Testis (tissue), 3 donors: Measurements from ENCODE around the gene CHRM4. TPM values are rescaled to one million over a fixed set of nuclear protein-coding genes. Genes with fewer than 3 reads are reported as not detected.

Experiments
- DNase-seq: peaks from one replicate; pipeline ENCODE4 v3.0.0-alpha.2; 2019
- H3K27ac ChIP-seq, 2 donors: fragments of 200-600 bp; sonication (generic); one replicate each; pipeline ENCODE4 v1.5.1; 2019
- H3K27me3 ChIP-seq: fragments of 200-600 bp; sonication (generic); one replicate; pipeline ENCODE4 v1.5.1; 2019
- H3K36me3 ChIP-seq: fragments of 200-600 bp; sonication (generic); one replicate; pipeline ENCODE4 v1.5.1; 2017; ENCODE audit warnings: low read depth; ENCODE audit errors: missing control alignments
- H3K4me1 ChIP-seq: fragments of 200-600 bp; sonication (generic); one replicate; pipeline ENCODE4 v1.5.1; 2019
- H3K4me3 ChIP-seq, 2 donors: fragments of 200-600 bp; sonication (generic); one replicate each; pipeline ENCODE4 v1.5.1; 2017 to 2019
- H3K9me3 ChIP-seq: fragments of 200-600 bp; sonication (generic); one replicate; pipeline ENCODE4 v1.5.1; 2017
- POLR2A ChIP-seq: fragments of 450-650 bp; IDR thresholded peaks from one replicate; pipeline ENCODE4 v1.6.1; 2017; ENCODE audit warnings: antibody characterized with exemption, mild to moderate bottlenecking, moderate library complexity
- WGBS, 2 donors: methylation state at CpG; one replicate each; pipeline ENCODE4 v1.1.5; 2018; 5-methylcytosine and 5-hydroxymethylcytosine counted together
- intact Hi-C: fragments of 100-400 bp; cut with DNase I; formaldehyde crosslinking; loops from one replicate; pipeline ENCODE4 v1.15.1; 2023; ENCODE audit warnings: low total_unique reads
- microRNA-seq, 2 donors: library from miRNA; unstranded; fragments of <30 nt; microRNA quantifications; one replicate each; pipeline ENCODE4, GENCODE V29; 2016; ENCODE audit warnings: borderline number of aligned reads in 2 of 2, borderline replicate concordance in 1 of 2
- polyA plus RNA-seq: library from polyadenylated mRNA; stranded (reverse); fragments of 350-450 nt; fragmentation: Illumina TruSeq; extraction: RNeasy Lipid Tissue Mini Kit (QIAGEN cat#74804); gene quantifications from one replicate; pipeline ENCODE4 v1.2.3, GENCODE V29; 2014; ENCODE audit warnings: low read depth, low replicate concordance; ENCODE audit not compliant: insufficient read depth
- small RNA-seq, 2 donors: library from RNA; depleted of rRNA; stranded (forward); fragments of <200 nt; gene quantifications; one replicate each; pipeline ENCODE3, GENCODE V24; 2016
- total RNA-seq, 2 donors: library from RNA; depleted of rRNA; stranded (reverse); fragments of >200 nt; gene quantifications; one replicate each; pipeline ENCODE4 v1.2.3, GENCODE V29; 2016
- TF ChIP-seq, protein P1 (sequence below), 3 experiments: fragments of 450-650 bp in 2 of 3; fragments of 200-600 bp in 1 of 3; sonication (generic) in 1 of 3; IDR thresholded peaks; one replicate each; pipeline ENCODE4 v1.5.1; 2016 to 2019; ENCODE audit warnings: antibody characterized with exemption in 3 of 3, mild to moderate bottlenecking in 2 of 3, moderate library complexity in 1 of 3

Gene CHRM4
- total and polyA plus RNA-seq, 3 donors from 2014 or later: 7.2 to 19.5 (median 13.5) TPM

DNA sequence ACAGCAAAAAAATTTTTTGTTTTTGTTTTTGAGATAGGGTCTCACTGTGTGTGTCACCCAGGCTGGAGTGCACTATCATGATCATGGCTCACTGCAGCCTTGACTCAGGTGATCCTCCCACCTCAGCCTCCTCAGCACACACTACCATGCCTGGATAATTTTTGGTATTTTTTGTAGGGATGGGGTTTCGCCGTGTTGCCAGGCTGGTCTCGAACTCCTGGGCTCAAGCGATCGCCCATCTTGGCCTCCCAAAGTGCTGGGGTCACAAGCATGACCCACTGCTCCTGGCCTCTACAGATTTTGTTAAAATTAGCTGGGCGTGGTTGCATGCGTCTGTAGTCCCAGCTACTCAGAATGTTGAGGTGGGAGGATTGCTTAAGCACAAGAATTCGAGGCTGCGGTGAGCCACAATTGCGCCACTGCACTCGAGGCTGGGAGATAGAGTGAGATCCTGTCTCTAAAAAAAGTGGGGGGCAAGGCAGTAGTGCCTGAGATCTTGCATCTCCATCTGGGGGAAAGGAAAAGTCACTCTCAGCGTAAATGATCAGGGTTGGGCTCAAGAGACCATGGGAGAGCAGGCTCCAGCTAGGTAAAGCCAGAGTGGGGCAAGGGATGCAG lies 54.9 kb downstream of the CHRM4 start:
- 89 to 91% methylated on average over 12 of the region's 12 CpGs for WGBS, 2 donors
- Histone ChIP-seq H3K4me3 (no peak overlapping the region), H3K4me1 (peaks cover 16% of the 10 kb centered on the region), H3K27ac (no peak overlapping the region), H3K9me3 (no peaks in the 10 kb centered on the region), H3K36me3 (no peaks in the 10 kb centered on the region), H3K27me3 (no peaks in the 10 kb centered on the region)
- no peak for DNase-seq
- TF ChIP-seq POLR2A: no peak
- TF ChIP-seq, protein P1, sequence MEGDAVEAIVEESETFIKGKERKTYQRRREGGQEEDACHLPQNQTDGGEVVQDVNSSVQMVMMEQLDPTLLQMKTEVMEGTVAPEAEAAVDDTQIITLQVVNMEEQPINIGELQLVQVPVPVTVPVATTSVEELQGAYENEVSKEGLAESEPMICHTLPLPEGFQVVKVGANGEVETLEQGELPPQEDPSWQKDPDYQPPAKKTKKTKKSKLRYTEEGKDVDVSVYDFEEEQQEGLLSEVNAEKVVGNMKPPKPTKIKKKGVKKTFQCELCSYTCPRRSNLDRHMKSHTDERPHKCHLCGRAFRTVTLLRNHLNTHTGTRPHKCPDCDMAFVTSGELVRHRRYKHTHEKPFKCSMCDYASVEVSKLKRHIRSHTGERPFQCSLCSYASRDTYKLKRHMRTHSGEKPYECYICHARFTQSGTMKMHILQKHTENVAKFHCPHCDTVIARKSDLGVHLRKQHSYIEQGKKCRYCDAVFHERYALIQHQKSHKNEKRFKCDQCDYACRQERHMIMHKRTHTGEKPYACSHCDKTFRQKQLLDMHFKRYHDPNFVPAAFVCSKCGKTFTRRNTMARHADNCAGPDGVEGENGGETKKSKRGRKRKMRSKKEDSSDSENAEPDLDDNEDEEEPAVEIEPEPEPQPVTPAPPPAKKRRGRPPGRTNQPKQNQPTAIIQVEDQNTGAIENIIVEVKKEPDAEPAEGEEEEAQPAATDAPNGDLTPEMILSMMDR (IDR thresholded peaks at IDR 0.05): no peak
- intact Hi-C loops: no loop called here

DNA sequence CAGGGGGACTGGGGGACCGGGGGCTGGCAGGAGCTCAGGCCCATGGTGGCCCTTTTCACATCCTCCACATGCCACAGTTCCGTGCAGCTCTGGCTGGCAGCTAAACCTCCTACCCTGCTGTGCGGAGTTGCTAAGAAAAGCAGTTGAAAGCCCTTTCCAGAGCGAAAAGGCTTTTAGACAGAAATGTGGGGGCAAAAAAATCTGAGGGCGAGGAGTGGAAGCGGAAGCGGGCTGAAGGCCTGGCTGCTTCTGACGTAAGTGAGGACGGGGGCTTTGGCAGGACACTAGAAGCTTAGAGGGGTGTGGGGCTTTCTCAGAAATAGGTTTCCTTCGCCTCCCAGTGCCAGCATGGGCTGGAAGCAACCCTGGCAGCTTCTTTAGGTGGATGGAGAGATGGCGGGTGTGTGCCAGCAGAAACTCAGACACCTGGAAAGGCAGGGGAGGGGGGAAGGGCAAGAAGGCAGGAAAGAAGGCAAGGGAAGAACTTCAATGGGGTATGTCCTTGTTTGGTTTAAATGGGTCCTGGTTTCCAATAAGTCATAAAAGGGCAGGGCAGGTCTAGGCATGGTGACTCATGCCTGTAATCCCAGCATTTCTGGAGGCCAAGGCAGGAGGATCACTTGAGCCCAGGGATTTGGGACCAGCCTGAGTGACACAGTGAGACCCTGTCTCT lies 55.5 kb downstream of the CHRM4 start:
- DNase-seq: no peak
- H3K27ac ChIP-seq: no peak overlapping the region
- no peaks in the 10 kb centered on the region for H3K9me3 ChIP-seq
- TF ChIP-seq POLR2A: no peak
- TF ChIP-seq, protein P1 (IDR thresholded peaks at IDR 0.05): no peak
- H3K36me3 ChIP-seq: no peaks in the 10 kb centered on the region
- no peak overlapping the region for H3K4me3 ChIP-seq
- WGBS, 2 donors: 86 to 88% methylated on average over 11 of the region's 11 CpGs
- intact Hi-C loops: no loop called here
- no peaks in the 10 kb centered on the region for H3K27me3 ChIP-seq
- peaks cover 16% of the 10 kb centered on the region for H3K4me1 ChIP-seq

DNA sequence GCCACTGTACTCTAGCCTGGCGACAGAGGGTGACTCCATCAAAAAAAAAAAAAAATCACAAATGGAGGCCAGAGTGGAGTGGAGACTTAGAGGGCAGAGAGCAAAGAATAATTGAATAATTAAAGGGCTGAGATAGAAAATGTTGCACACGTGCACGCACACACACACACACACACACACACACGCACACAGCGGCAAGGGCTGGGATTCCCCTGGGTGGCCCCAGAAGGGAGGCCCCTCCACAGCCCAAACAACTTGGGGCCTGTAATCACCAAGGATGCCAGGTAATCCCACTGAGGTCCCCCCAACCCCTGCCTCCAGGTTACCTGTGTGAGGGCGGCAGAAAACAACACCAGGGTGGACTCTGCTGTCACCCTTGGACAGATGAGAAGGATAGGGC lies 56.3 kb downstream of the CHRM4 start:
- no peaks in the 10 kb centered on the region for H3K27me3 ChIP-seq

DNA sequence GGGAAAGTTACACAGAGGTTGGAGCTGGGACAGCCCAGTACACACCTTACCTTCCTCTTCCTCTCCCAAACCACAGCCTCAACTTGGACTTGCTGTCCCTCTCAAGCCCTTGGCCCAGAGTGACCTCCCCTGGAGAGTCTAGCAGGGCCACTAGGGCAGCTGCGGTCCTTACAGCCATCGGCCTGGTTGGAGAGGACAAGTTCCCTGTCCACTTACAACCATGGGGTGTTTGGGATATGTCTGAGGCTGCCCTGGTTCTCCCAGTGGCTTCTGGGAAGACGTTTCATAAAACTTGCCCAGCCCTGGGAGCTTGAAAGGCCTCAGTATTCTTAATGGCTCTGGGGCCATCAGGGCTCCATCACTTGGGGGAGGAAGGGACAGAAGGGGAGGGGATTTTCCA lies 57.4 kb downstream of the CHRM4 start:
- WGBS, 2 donors: 92 to 95% methylated on average over 3 of the region's 3 CpGs
- TF ChIP-seq, protein P1 (IDR thresholded peaks at IDR 0.05): no peak
- TF ChIP-seq POLR2A: no peak
- intact Hi-C loops: no loop called here
- Histone ChIP-seq H3K4me3 (no peak overlapping the region), H3K36me3 (no peaks in the 10 kb centered on the region), H3K27me3 (no peaks in the 10 kb centered on the region), H3K9me3 (no peaks in the 10 kb centered on the region), H3K4me1 (peaks cover 12% of the 10 kb centered on the region), H3K27ac (no peak overlapping the region)
- no peak for DNase-seq

More for the DNA sequence above, 56.3 kb downstream of the CHRM4 start:
- H3K4me3 ChIP-seq: no peak overlapping the region
- intact Hi-C loops: no loop called here
- H3K36me3 ChIP-seq: no peaks in the 10 kb centered on the region
- no peak for DNase-seq
- peaks cover 16% of the 10 kb centered on the region for H3K4me1 ChIP-seq
- H3K9me3 ChIP-seq: no peaks in the 10 kb centered on the region
- 94% methylated on average over 6 of the region's 6 CpGs for WGBS, 2 donors
- no peak for TF ChIP-seq POLR2A
- TF ChIP-seq, protein P1 (IDR thresholded peaks at IDR 0.05): no peak
- no peak overlapping the region for H3K27ac ChIP-seq

Small RNA genes lying within 50 kb of the gene (microRNA-seq; reads per million reads assigned to microRNA genes)
- 0 reads per million in 2 donors for gene MIR4688

Small RNA genes lying within 50 kb of the gene (small RNA-seq; reads per million reads assigned to genes)
- gene MIR4688: 0 reads per million in 2 donors

Other genes starting within 250 kb of the CHRM4 start
- gene CREB3L1, start 114.1 kb downstream of the CHRM4 start, total RNA-seq: 1 to 10 TPM; 5.2 to 8.1 TPM
- 19.2 TPM for gene CREB3L1, start 114.1 kb downstream of the CHRM4 start, polyA plus RNA-seq
- 100 to 1,000 TPM in 1 of 2 donors, 10 to 100 TPM in 1; 67.2 to 104 TPM for gene DGKZ, start 44.3 kb downstream of the CHRM4 start, total RNA-seq
- gene DGKZ, start 44.3 kb downstream of the CHRM4 start, polyA plus RNA-seq: 33.8 TPM
- 10 to 100 TPM; 14.4 to 14.5 TPM for gene MDK, start 10.1 kb downstream of the CHRM4 start, total RNA-seq
- gene MDK, start 10.1 kb downstream of the CHRM4 start, polyA plus RNA-seq: 51.5 TPM
- gene AMBRA1, start 202.2 kb upstream of the CHRM4 start, total RNA-seq: 10 to 100 TPM; 55.6 to 68.3 TPM
- gene AMBRA1, start 202.2 kb upstream of the CHRM4 start, polyA plus RNA-seq: 28.0 TPM
- 10 to 100 TPM; 12.9 to 14.3 TPM for gene HARBI1, start 225.5 kb upstream of the CHRM4 start, total RNA-seq
- gene HARBI1, start 225.5 kb upstream of the CHRM4 start, polyA plus RNA-seq: 25.2 TPM
- 100 to 1,000 TPM; 176 to 203 TPM for gene ATG13, start 225.8 kb upstream of the CHRM4 start, total RNA-seq
- 224 TPM for gene ATG13, start 225.8 kb upstream of the CHRM4 start, polyA plus RNA-seq